ENCODE data around the gene SLC7A11.
A peak's percentile ranks its signal among the peaks of the same experiment; 100 is the strongest.

Gene SLC7A11

GRCh38 chr4:138204507-138204906, 37.6 kb downstream of the SLC7A11 start:
- peak; percentile 59 to 86 for DNase-seq

- DNase-seq: no peak
Measured at GRCh38 chr4:138202686-138203085, 39.5 kb downstream of the SLC7A11 start.

GRCh38 chr4:138200236-138200590, 41.9 kb downstream of the SLC7A11 start:
- no peak for DNase-seq

- DNase-seq: peak in 1 of 2 experiments; percentile 51
Measured at GRCh38 chr4:138199568-138200235, 42.4 kb downstream of the SLC7A11 start.

- DNase-seq: no peak
Measured at GRCh38 chr4:138196153-138196552, 46.0 kb downstream of the SLC7A11 start.

- DNase-seq: no peak
Measured at GRCh38 chr4:138193963-138194362, 48.2 kb downstream of the SLC7A11 start.

GRCh38 chr4:138192113-138192512, 50.0 kb downstream of the SLC7A11 start:
- DNase-seq: no peak

GRCh38 chr4:138190452-138190858, 51.7 kb downstream of the SLC7A11 start:
- DNase-seq: no peak

GRCh38 chr4:138189206-138189605, 52.9 kb downstream of the SLC7A11 start:
- no peak for DNase-seq

- DNase-seq: no peak
Measured at GRCh38 chr4:138188406-138189084, 53.6 kb downstream of the SLC7A11 start.

GRCh38 chr4:138185859-138186645, 56.1 kb downstream of the SLC7A11 start:
- DNase-seq: no peak

- DNase-seq: peak in 1 of 2 experiments; percentile 35
Measured at GRCh38 chr4:138184886-138185285, 57.3 kb downstream of the SLC7A11 start.

GRCh38 chr4:138182838-138183426, 59.2 kb downstream of the SLC7A11 start:
- DNase-seq: peak; percentile 16 to 59

- DNase-seq: no peak
Measured at GRCh38 chr4:138181287-138181686, 60.9 kb downstream of the SLC7A11 start.

GRCh38 chr4:138178566-138178965, 63.6 kb downstream of the SLC7A11 start:
- DNase-seq: no peak

- DNase-seq: no peak
Measured at GRCh38 chr4:138177278-138177968, 64.7 kb downstream of the SLC7A11 start.

- peak; percentile 77 to 92 for DNase-seq
Measured at GRCh38 chr4:138174981-138175794, 67.0 kb downstream of the SLC7A11 start.

GRCh38 chr4:138164208-138164607, 77.9 kb downstream of the SLC7A11 start:
- DNase-seq: no peak

GRCh38 chr4:138163171-138163570, 79.0 kb downstream of the SLC7A11 start:
- no peak for DNase-seq

GRCh38 chr4:138162259-138162658, 79.9 kb downstream of the SLC7A11 start:
- no peak for DNase-seq

GRCh38 chr4:138161351-138161750, 80.8 kb downstream of the SLC7A11 start:
- DNase-seq: no peak

GRCh38 chr4:138158746-138159297, 83.3 kb downstream of the SLC7A11 start:
- DNase-seq: no peak

All from NCI-H2081 (cell line).